Stimulated activated naive CD8-positive, alpha-beta T cell treated with anti-CD3 and anti-CD28 coated beads, Interleukin-15, Interleukin-2, amounts not matched to agents 100 ng/mL and 50 ng/mL, for 24 hours (primary cell): ENCODE measurements around the gene ADCK2.
"Not testable (repeated sequence)": the region's sequence is repeated elsewhere in the genome, so short reads cannot be mapped to it uniquely, and the experiment has no call there.

Experiments
- H3K27ac Mint-ChIP-seq: one replicate; pipeline ENCODE4 v1.8.0; 2021; ENCODE audit warnings: mild to moderate bottlenecking, mixed read lengths
- H3K27me3 Mint-ChIP-seq: one replicate; pipeline ENCODE4 v1.8.0; 2021; ENCODE audit warnings: mixed read lengths
- H3K36me3 Mint-ChIP-seq: one replicate; pipeline ENCODE4 v1.8.0; 2021; ENCODE audit warnings: low read depth, mixed read lengths
- H3K4me1 Mint-ChIP-seq: one replicate; pipeline ENCODE4 v1.8.0; 2021; ENCODE audit warnings: low read depth, mixed read lengths
- H3K4me3 Mint-ChIP-seq: one replicate; pipeline ENCODE4 v1.8.0; 2021; ENCODE audit warnings: mild to moderate bottlenecking, mixed read lengths
- H3K9me3 Mint-ChIP-seq: one replicate; pipeline ENCODE4 v1.8.0; 2021; ENCODE audit warnings: mixed read lengths

ADCK2 gene

DNA sequence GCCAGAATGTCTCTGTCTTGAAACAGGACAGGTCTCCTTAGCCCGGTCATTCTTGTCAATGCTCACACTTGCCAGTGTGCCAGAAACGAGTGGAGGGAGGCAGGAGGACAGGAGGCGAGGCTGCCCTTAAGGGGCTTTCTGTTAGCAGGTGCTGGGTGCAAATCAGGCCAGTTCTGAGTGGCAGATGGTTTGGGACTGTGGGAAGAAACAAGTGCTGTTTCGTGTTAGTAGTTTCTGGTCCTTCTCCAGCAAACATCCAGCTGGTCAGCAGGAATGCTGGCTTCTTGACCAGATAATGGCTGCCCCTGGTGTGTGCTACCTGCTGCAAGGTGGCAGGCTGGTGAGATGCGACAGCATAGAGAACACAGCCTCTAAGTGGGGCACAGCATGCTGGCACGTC, 15.6 kb downstream of the ADCK2 start:
- no peak overlapping the region for H3K4me3 Mint-ChIP-seq
- peaks cover 21% of the 10 kb centered on the region for H3K36me3 Mint-ChIP-seq
- peaks cover 9% of the 10 kb centered on the region for H3K4me1 Mint-ChIP-seq

DNA sequence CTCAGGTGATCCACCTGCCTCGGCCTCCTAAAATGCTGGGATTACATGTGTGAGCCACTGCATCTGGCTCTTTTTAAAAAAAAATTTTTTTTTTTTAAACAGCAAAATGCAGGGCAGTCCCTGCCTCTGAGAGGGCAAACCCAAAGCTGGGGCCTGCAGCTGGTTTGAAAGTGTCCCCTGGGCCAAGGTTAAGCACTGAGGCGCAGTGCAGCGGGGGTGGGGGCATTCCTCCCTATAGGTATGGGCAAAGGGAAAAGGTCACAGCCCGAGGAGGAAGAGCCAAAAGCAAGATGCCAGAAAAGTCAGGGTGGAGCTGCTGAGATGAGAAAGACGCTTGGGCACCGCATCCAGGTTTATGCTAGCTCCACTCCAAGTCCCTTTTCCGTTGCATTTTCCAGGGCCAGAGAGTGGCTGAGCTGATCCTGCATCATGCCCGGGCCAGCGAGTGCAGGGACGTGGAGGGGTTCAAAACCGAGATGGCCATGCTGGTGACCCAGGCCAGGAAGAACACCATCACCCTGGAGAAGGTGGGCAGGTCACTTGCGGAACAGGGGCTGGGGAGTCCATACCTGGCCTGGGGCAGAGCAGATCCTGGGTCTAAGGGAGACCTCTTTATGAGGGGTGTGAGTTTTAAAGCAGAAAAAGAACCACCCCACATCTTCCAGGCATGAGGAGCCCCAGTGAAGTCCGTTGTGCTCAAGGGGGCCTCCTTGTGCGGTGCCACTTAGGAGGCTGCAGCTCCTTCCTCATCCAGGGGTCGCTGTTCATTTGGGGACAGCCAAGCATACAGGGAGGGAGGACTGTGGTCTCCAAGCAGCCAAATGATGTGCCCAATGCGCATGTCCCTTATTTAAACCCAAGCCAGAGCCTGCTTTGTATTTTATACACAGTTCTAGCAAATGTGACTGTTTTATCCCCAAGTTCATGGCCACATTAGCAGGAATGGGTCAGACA, 16.7 kb downstream of the ADCK2 start:
- Mint-ChIP-seq H3K36me3 (peaks cover 13% of the 10 kb centered on the region), H3K27ac (no peak overlapping the region)

More for the DNA sequence above, 15.6 kb downstream of the ADCK2 start:
- Mint-ChIP-seq H3K27ac (no peak overlapping the region), H3K27me3 (no peaks in the 10 kb centered on the region), H3K9me3 (no peaks in the 10 kb centered on the region)

DNA sequence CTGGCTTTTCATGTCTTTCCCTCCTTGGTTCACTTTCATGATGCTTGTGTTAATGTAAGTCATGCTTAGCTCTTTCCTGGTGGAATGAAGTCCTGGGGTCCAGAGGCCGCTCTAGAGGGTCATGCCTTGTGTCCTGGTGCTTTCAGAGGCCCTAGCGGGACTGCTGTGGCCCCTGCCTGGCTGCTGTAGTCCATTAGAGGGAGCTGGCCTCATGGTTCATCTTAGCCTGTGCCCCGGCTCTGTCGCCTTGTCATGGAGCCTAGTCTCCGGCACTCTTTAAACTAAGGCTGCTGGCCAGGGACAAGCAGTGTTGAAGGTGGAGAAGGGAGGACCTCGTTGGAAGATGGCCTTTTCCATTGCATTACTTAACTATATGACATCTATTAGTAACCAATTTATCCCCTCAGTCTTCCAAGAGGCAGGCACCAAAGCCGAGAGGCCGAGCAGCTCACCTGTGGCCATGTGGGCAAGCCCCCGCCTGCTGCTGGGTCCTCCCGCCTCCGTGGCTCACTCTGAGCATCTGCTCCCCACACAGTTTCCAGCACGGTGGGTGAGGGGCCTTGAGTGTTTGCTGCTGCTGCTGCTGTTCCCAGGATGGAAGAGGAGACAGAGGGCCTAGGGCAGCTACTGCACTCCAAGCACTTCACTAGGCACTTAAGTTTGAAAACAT, 18.8 kb downstream of the ADCK2 start:
- no peaks in the 10 kb centered on the region for H3K27me3 Mint-ChIP-seq
- peaks cover 13% of the 10 kb centered on the region for H3K36me3 Mint-ChIP-seq
- peak overlapping the region; percentile 52 for H3K27ac Mint-ChIP-seq
- H3K4me1 Mint-ChIP-seq: peaks cover 18% of the 10 kb centered on the region
- H3K4me3 Mint-ChIP-seq: no peak overlapping the region
- H3K9me3 Mint-ChIP-seq: no peaks in the 10 kb centered on the region

More for the DNA sequence above, 16.7 kb downstream of the ADCK2 start:
- H3K4me3 Mint-ChIP-seq: no peak overlapping the region
- peaks cover 10% of the 10 kb centered on the region for H3K4me1 Mint-ChIP-seq
- H3K9me3 Mint-ChIP-seq: no peaks in the 10 kb centered on the region
- H3K27me3 Mint-ChIP-seq: no peaks in the 10 kb centered on the region

DNA sequence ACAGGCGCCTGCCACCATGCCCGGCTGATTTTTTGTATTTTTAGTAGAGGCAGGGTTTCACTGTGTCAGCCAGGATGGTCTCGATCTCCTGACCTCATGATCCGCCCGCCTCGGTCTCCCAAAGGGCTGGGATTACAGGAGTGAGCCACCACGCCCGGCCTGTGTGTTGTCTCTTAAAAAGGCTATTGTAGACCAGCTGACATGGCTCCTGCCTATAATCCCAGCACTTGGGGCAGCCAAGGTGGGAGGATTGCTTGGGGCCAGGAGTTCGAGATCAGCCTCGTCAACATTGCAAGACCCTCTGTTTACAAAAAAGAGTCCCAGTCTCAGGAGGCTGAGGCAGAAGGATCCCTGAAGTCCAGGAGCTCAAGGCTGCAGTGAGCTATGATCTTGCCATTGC, 21.1 kb downstream of the ADCK2 start:
- Mint-ChIP-seq H3K36me3 (peaks cover 13% of the 10 kb centered on the region), H3K4me1 (peaks cover 35% of the 10 kb centered on the region)
- not testable (repeated sequence) for H3K9me3 Mint-ChIP-seq, H3K27me3 Mint-ChIP-seq, H3K27ac Mint-ChIP-seq, H3K4me3 Mint-ChIP-seq

DNA sequence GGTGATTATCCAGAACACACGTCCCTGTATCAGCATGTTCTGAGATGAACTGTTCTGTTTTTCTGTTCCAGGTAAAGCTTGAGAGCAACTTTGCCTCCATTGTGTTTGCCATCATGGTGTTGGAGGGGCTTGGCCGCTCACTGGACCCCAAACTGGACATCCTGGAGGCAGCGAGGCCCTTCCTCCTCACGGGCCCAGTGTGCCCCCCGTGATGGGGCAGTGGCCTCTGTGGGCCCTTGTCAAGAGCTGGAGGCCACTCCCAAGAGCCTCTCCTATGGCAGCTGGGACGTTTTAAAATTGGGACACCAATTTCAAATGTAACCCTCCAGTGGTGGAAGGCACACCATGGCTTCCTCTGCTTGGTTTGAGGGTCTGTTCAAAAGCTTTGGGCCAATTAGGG, 21.8 kb downstream of the ADCK2 start:
- H3K4me3 Mint-ChIP-seq: no peak overlapping the region
- peaks cover 41% of the 10 kb centered on the region for H3K4me1 Mint-ChIP-seq
- no peaks in the 10 kb centered on the region for H3K9me3 Mint-ChIP-seq
- H3K36me3 Mint-ChIP-seq: peaks cover 18% of the 10 kb centered on the region
- H3K27me3 Mint-ChIP-seq: no peaks in the 10 kb centered on the region
- peak overlapping the region; percentile 32 for H3K27ac Mint-ChIP-seq

DNA sequence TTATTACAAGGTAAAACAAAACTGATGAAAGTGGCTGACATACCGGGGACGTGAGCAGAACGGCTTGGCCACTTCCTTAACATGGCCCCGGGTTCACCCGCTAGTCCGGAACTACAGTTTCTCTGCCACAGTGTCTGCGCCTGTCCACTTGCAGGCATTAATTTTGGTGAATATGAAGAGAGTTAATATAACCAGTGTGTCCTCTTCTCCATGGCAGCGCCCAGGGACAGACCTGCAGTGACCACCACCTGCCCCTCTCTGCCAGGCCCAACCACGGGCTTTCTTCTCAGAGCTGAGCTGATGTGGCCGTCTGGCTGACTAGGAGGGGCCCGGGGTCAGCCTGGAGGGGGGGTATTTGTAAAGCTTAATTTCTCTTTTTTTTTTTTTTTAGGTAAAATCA, 22.6 kb downstream of the ADCK2 start:
- no peaks in the 10 kb centered on the region for H3K9me3 Mint-ChIP-seq
- H3K27me3 Mint-ChIP-seq: no peaks in the 10 kb centered on the region
- no peak overlapping the region for H3K27ac Mint-ChIP-seq
- H3K4me1 Mint-ChIP-seq: peaks cover 44% of the 10 kb centered on the region
- no peak overlapping the region for H3K4me3 Mint-ChIP-seq
- H3K36me3 Mint-ChIP-seq: peaks cover 21% of the 10 kb centered on the region

DNA sequence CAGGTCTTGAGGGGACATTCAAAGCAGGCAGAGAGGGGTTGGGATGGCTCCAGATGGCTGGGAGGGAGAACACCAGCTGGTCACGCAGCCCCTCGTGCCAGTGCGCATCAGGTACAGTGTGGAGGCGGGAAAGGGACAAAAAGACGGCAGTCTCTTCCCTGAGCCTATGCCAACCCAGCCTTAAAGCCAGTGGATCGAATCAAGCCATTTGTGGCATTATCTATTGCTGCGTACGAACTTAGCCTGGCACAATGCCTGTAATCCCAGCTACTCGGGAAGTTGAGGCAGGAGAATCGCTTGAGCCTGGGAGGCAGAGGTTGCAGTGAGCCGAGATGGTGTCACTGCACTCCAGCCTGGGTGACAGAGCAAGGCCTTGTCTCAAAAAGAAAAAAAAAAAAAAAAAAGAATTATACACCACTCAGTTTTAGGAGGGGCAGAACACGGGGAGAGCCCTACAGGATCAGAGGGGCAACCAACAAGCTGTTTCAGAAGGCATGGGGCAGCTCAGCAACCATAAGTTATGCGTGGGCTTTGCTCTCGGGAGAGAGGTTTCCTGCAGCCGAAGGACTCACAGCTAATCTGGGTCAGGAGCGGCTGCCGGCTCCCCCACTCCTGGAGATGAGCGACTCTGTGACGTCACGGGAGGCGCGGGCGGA, 23.4 kb downstream of the ADCK2 start:
- Mint-ChIP-seq H3K27ac (peak overlapping the region; percentile 98), H3K27me3 (no peaks in the 10 kb centered on the region), H3K9me3 (no peaks in the 10 kb centered on the region), H3K36me3 (peaks cover 21% of the 10 kb centered on the region), H3K4me1 (peaks cover 47% of the 10 kb centered on the region), H3K4me3 (peak overlapping the region; percentile 98)

DNA sequence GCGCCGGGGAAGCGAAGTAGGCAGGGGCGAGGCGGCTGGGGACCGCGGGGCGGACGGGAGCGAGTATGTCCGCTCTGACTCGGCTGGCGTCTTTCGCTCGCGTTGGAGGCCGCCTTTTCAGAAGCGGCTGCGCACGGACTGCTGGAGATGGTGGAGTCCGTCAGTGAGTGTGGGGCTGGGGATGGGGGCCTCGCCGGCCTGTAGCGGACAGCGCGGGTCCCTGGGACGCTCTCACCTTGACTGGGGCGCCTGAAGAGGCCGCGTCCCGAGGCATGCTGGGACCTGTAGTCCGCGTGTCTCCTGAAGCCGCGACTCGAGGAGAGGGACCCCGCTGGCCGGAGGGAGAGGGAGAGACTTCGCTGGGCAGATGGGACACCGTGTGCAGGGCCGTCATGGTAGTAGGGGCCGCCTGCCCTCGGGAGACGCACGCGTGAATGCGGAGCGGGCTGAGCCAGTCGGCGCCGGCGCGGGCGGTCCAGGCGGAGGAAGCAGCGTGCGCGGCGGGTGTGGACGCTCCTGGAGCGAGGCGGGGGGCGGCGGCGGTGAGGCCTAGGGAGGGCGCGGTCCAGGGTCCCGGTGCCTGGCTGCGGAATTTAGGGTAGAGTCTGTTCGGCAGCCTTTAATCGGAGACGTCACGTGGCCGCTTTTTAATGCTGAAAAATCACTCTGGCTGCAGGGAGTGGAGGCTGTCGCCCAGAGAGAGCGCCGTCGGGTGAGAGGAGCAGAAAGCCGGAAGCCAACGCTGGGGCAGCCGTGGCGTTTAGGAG, 24.1 kb downstream of the ADCK2 start, which contains the start of gene NDUFB2:
Gene NDUFB2 (plus strand): TSS at position 29 of the 767 bp plus-strand sequence. CDS start 37 bp downstream, at position 66.
- Mint-ChIP-seq H3K27ac (peak within 1 kb of the TSS; percentile 98), H3K27me3 (no peaks in the 10 kb centered on the region), H3K36me3 (peaks cover 21% of the 10 kb centered on the region), H3K9me3 (no peaks in the 10 kb centered on the region), H3K4me1 (peaks cover 47% of the 10 kb centered on the region), H3K4me3 (peak within 1 kb of the TSS; percentile 98)

DNA sequence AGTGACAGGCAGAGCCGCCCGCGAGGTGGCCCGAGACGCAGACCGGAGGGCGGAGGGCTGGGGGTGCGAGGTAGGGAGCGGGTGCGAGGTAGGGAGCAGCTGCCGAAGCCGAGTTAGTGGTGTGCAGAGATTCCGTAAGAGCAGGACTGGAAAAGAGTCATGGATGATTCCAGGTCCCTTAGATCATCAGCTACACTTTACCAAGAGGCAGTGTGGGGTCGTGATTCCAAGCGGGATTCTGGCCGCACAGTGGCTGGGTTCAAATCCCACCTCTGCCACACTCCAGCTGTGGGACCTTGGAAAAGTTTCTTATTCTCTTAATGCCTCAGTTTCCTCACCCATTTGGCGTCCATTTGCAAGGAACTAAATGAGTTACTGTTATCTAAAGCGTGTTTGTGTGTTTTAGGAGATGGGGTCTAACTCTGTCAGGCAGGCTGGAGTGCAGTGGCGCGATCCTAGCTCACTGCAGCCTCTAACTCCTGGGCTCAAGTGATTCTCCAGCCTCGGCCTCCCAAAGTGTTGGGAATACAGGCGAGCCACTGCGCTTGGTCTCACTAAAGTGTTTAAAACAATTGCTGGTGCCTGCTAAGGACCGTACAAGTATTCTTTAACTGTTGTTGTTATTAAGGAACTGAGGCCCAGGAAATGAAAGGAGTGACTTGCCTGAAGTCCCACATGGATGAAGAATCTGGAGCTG, 24.9 kb downstream of the ADCK2 start:
- Mint-ChIP-seq H3K4me3 (peak overlapping the region; percentile 98), H3K36me3 (peaks cover 22% of the 10 kb centered on the region), H3K4me1 (peaks cover 46% of the 10 kb centered on the region), H3K27me3 (no peaks in the 10 kb centered on the region), H3K9me3 (no peaks in the 10 kb centered on the region), H3K27ac (peak overlapping the region; percentile 98)

DNA sequence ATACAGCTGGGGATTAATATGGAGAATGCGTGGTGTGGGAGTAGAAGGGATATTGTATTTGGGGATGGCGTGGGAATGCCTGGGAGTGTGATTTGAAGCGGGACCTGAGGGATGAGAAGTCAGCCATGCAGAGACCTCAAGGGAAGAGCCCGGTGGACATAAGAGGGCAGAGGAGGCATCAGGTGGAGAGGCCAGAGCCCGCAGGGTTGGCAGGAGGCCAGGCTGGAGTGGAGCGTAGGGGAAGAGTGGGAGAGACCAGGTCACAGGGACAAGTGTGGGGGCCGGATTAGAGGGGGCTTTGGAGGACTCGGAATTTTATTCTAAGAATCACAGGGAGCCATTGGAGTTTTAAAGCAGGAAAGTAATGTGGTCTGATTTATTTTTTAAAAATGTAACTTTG, 25.7 kb downstream of the ADCK2 start:
- Mint-ChIP-seq H3K36me3 (peaks cover 29% of the 10 kb centered on the region), H3K4me1 (peaks cover 38% of the 10 kb centered on the region), H3K4me3 (peak overlapping the region; percentile 98), H3K27me3 (no peaks in the 10 kb centered on the region), H3K9me3 (no peaks in the 10 kb centered on the region), H3K27ac (peak overlapping the region; percentile 98)

DNA sequence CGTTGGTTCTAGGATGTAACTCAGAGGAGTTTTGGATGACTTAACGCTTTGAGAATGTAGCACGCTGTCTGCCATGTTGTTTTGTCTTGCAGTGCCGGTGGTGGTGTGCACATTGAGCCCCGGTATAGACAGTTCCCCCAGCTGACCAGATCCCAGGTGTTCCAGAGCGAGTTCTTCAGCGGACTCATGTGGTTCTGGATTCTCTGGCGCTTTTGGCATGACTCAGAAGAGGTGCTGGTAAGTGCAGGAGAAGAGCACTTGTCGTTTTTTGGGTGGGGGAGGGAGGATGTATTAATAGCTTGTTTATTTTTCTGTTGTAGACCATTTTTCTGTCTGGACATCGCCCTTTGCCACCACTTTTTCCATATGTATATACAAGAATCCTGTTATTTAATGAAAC, 30.0 kb downstream of the ADCK2 start:
- H3K27ac Mint-ChIP-seq: no peak overlapping the region
- no peaks in the 10 kb centered on the region for H3K9me3 Mint-ChIP-seq
- H3K4me3 Mint-ChIP-seq: no peak overlapping the region
- peaks cover 42% of the 10 kb centered on the region for H3K36me3 Mint-ChIP-seq
- no peaks in the 10 kb centered on the region for H3K27me3 Mint-ChIP-seq
- H3K4me1 Mint-ChIP-seq: peaks cover 21% of the 10 kb centered on the region

DNA sequence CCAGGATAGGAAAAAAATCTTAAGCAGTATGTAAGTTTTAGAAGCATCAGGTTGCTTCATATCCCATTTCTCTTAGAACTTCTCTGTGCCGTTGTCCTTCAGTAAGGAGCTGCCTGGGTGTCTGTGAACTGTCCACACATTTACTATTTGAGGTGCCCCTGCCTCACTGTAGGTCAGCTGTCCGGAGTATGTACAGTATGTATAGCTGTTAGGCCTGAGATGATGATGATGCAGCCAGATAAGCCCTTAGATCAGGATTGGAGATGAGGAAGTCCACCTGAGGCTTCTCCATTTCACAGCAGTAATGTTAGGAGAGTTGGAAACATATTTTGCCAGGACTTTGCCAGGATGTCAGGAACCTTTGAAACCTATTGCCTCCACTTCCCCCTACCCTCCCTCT, 31.5 kb downstream of the ADCK2 start:
- no peak overlapping the region for H3K27ac Mint-ChIP-seq
- H3K27me3 Mint-ChIP-seq: no peaks in the 10 kb centered on the region
- no peak overlapping the region for H3K4me3 Mint-ChIP-seq
- peaks cover 35% of the 10 kb centered on the region for H3K36me3 Mint-ChIP-seq
- H3K4me1 Mint-ChIP-seq: peaks cover 10% of the 10 kb centered on the region
- H3K9me3 Mint-ChIP-seq: no peaks in the 10 kb centered on the region

DNA sequence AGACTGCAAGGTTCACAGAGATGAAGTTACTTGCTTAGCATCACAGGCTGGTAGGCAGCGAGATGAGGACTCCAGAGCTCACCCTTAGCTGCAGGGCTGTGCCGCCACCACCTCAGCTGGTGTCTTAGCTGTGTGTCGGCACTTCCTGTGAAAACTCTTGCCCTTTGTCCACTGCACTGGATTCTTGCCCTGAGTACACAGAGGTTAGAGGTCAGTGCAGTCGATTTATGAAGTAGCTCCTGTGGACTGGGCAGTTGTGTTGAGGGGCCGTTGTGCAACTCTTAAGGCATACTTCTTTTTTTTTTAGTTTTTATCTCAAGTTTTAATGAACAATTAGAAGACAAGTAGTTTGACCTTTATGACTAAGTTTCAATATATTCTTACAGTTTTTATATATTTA, 34.4 kb downstream of the ADCK2 start:
- H3K4me3 Mint-ChIP-seq: no peak overlapping the region
- H3K36me3 Mint-ChIP-seq: peaks cover 40% of the 10 kb centered on the region
- H3K27me3 Mint-ChIP-seq: no peaks in the 10 kb centered on the region
- no peak overlapping the region for H3K27ac Mint-ChIP-seq
- peaks cover 4% of the 10 kb centered on the region for H3K9me3 Mint-ChIP-seq
- H3K4me1 Mint-ChIP-seq: no peaks in the 10 kb centered on the region

DNA sequence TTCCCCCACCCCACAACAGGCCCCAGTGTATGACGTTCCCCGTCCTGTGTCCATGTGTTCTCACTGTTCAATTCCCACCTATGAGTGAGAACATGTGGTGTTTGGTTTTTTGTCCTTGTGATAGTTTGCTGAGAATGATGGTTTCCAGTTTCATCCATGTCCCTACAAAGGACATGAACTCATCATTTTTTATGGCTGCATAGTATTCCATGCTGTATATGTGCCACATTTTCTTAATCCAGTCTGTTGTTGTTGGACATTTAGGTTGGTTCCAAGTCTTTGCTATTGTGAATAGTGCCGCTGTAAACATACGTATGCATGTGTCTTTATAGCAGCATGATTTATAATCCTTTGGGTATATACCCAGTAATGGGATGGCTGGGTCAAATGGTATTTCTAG, 36.0 kb downstream of the ADCK2 start:
- peaks cover 37% of the 10 kb centered on the region for H3K36me3 Mint-ChIP-seq
- H3K4me1 Mint-ChIP-seq, H3K27ac Mint-ChIP-seq, H3K27me3 Mint-ChIP-seq, H3K4me3 Mint-ChIP-seq, H3K9me3 Mint-ChIP-seq: not testable (repeated sequence)
